Cardiac ventricle fibroblast (primary cell): ENCODE measurements around the gene GORAB. TPM values are rescaled to one million over a fixed set of nuclear protein-coding genes. Genes with fewer than 3 reads are reported as not detected.

Source experiments
- total RNA-seq: library from RNA; depleted of rRNA; stranded (reverse); fragments of >200 nt; gene quantifications from 2 replicates; pipeline ENCODE4 v1.2.3, GENCODE V29; 2015

The GORAB gene, protein sequence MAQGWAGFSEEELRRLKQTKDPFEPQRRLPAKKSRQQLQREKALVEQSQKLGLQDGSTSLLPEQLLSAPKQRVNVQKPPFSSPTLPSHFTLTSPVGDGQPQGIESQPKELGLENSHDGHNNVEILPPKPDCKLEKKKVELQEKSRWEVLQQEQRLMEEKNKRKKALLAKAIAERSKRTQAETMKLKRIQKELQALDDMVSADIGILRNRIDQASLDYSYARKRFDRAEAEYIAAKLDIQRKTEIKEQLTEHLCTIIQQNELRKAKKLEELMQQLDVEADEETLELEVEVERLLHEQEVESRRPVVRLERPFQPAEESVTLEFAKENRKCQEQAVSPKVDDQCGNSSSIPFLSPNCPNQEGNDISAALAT
- total RNA-seq = 9.2 and 10.2 TPM in 2 replicates

DNA sequence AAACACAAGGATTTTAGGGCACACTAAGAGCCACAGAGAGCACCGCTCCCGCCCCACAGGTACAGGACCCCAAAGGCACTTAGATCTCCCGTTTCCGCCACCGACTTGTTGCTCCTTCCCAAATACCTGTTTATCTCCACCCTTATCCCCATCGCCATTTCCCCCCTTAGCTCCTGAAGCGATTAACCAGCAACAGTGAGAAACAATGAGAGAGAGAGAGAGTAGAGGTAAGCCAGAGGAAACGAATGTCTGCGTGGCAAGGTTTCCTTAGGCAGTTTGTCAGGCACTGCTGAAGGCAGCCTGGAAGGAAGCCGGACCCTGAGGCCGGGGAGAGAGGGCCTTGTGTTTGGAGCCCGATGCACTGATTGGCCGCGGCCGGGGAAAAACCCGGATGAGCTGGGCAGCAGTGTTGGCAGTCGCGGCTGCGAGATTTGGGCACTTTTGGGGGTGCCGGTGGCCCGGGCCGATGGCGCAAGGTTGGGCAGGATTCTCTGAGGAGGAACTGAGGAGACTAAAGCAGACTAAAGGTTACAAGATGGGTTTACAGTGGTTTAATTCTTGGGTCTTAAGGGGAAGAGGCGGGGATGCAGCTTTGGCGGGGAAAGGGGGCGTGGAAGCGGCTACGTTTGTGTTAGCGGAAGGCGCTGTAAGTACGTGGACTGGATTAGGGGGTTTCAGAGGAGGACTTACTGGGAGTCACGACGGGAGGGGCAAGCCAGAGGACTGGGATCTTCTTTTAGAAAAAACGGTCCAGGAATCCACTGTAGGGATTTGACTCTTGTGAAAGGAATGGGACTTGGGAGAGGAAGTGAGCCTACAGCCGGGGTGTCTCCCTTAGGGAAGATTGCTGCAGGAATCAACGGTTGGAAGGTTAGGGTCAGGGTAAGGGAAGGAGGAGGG lies at the start of gene GORAB:
TSS of gene GORAB (plus strand) at position 409 of the 900 bp plus-strand sequence. CDS start at position 467, 58 bp downstream.

Other genes starting within 250 kb of the GORAB start
- gene PRRX1, start 132.0 kb downstream of the GORAB start, total RNA-seq = 113 and 143 TPM in 2 replicates